ENCODE data around the gene HSD17B10.

DNA sequence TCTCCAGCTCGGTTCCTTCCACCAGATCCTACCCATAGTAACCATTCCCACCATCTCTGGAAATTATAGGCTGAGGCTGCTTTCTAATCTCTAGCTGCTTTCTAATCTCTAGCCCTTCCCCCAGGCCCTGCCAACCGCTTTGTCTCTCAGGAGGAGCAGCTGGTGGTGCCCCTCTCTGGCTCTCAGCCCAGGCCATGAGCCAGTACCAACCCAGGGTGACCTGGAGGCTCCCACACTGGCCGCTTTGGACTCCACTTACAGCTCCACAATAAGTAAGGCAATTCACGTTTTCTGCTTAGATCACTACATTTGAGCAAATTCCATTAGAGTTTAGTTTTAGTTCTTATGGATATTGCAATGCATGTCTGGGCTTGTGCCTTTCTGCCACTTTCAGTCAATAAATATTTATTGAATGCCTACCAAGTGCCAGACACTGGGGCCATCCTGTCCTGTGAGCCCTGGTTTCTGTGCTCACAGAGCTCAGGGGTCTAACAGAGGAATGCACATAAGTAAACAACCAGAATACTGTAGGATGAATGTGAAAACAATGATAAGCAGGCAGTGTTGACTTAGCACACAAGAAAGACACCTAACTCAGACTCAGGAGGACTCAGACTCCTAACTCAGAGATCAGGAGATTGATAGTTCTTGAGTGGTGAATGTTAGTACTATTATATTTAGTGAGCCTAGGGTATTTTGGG, 50.6 kb downstream of the HSD17B10 start:
- TF ChIP-seq POLR2AphosphoS5 (IDR thresholded peaks at IDR 0.05), result no peak
- TF ChIP-seq, protein P1, sequence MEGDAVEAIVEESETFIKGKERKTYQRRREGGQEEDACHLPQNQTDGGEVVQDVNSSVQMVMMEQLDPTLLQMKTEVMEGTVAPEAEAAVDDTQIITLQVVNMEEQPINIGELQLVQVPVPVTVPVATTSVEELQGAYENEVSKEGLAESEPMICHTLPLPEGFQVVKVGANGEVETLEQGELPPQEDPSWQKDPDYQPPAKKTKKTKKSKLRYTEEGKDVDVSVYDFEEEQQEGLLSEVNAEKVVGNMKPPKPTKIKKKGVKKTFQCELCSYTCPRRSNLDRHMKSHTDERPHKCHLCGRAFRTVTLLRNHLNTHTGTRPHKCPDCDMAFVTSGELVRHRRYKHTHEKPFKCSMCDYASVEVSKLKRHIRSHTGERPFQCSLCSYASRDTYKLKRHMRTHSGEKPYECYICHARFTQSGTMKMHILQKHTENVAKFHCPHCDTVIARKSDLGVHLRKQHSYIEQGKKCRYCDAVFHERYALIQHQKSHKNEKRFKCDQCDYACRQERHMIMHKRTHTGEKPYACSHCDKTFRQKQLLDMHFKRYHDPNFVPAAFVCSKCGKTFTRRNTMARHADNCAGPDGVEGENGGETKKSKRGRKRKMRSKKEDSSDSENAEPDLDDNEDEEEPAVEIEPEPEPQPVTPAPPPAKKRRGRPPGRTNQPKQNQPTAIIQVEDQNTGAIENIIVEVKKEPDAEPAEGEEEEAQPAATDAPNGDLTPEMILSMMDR (IDR thresholded peaks at IDR 0.05; ENCODE audit: poor library complexity, severe bottlenecking), result no peak
- no peak for TF ChIP-seq EP300 (conservative IDR thresholded peaks at IDR 0.05; ENCODE audit: poor library complexity, severe bottlenecking)
